Mesenchymal stem cell (in vitro differentiated cells and primary cell): ENCODE data around the gene MPP7.

Experiments
- DNase-seq: peaks from one replicate; pipeline ENCODE4 v3.0.0-alpha.2; 2013
- H2AFZ ChIP-seq: one replicate; pipeline ENCODE4 v1.6.1; 2013; ENCODE audit warnings: low read depth, mild to moderate bottlenecking, control low read depth, inconsistent platforms, low read length, moderate library complexity
- H2AK5ac ChIP-seq: 2 replicates; pipeline ENCODE4 v1.6.1; 2013; ENCODE audit warnings: low read length, moderate library complexity, mild to moderate bottlenecking, inconsistent platforms; ENCODE audit not compliant: severe bottlenecking
- H2BK120ac ChIP-seq: one replicate; pipeline ENCODE4 v1.6.1; 2013; ENCODE audit warnings: low read depth, mild to moderate bottlenecking, inconsistent platforms, low read length, moderate library complexity
- H2BK12ac ChIP-seq, 2 experiments: one replicate each; pipeline ENCODE4 v1.6.1; 2013; ENCODE audit warnings: inconsistent platforms in 2 of 2, low read length in 2 of 2, mild to moderate bottlenecking in 2 of 2, moderate library complexity in 2 of 2, control low read depth in 1 of 2
- H2BK15ac ChIP-seq: one replicate; pipeline ENCODE4 v1.6.1; 2013; ENCODE audit warnings: mild to moderate bottlenecking, low read depth, inconsistent platforms; ENCODE audit not compliant: poor library complexity, severe bottlenecking
- H2BK5ac ChIP-seq: 2 replicates; pipeline ENCODE4 v1.6.1; 2013; ENCODE audit warnings: low read depth, mild to moderate bottlenecking, low read length, control low read depth, inconsistent platforms; ENCODE audit not compliant: poor library complexity, severe bottlenecking
- H3K14ac ChIP-seq, 2 experiments: one replicate each; pipeline ENCODE4 v1.6.1; 2013; ENCODE audit warnings: inconsistent platforms in 2 of 2, low read length in 2 of 2, control low read depth in 1 of 2, mild to moderate bottlenecking in 1 of 2, moderate library complexity in 1 of 2
- H3K18ac ChIP-seq, 2 experiments: one replicate each; pipeline ENCODE4 v1.6.1; 2013; ENCODE audit warnings: inconsistent platforms in 2 of 2, low read length in 2 of 2, control low read depth in 1 of 2, low read depth in 1 of 2, mild to moderate bottlenecking in 1 of 2
- H3K23ac ChIP-seq, 2 experiments: one replicate each; pipeline ENCODE4 v1.6.1; 2013; ENCODE audit warnings: inconsistent platforms in 2 of 2, low read length in 2 of 2, mild to moderate bottlenecking in 2 of 2, moderate library complexity in 2 of 2, control low read depth in 1 of 2
- H3K27ac ChIP-seq: 2 replicates; pipeline ENCODE4 v1.5.1; 2013; ENCODE audit warnings: mild to moderate bottlenecking, moderate library complexity, low read length, control low read depth, inconsistent platforms; ENCODE audit not compliant: poor library complexity, severe bottlenecking
- H3K27me3 ChIP-seq, 2 experiments: 2 replicates each; pipeline versions ENCODE4 v1.6.1 to v1.7.0; 2013; ENCODE audit warnings: low read length in 2 of 2, mild to moderate bottlenecking in 2 of 2, moderate library complexity in 2 of 2, control low read depth in 1 of 2, inconsistent platforms in 1 of 2; ENCODE audit not compliant: control insufficient read depth in 1 of 2, insufficient read depth in 1 of 2
- H3K36me3 ChIP-seq, 2 experiments: 2 replicates each; pipeline versions ENCODE4 v1.6.1 to v1.7.0; 2013; ENCODE audit warnings: low read length in 2 of 2, control low read depth in 1 of 2, inconsistent platforms in 1 of 2, low read depth in 1 of 2, mild to moderate bottlenecking in 1 of 2; ENCODE audit not compliant: insufficient read depth in 2 of 2, control insufficient read depth in 1 of 2
- H3K4ac ChIP-seq, 2 experiments: one replicate each; pipeline ENCODE4 v1.6.1; 2013; ENCODE audit warnings: inconsistent platforms in 2 of 2, low read length in 2 of 2, mild to moderate bottlenecking in 2 of 2, moderate library complexity in 2 of 2, control low read depth in 1 of 2, low read depth in 1 of 2
- H3K4me1 ChIP-seq: 2 replicates; pipeline ENCODE4 v1.6.1; 2013; ENCODE audit warnings: low read depth, low read length, control low read depth; ENCODE audit not compliant: control insufficient read depth, insufficient read depth
- H3K4me2 ChIP-seq: 2 replicates; pipeline ENCODE4 v1.6.1; 2013; ENCODE audit warnings: low read length, mild to moderate bottlenecking, inconsistent platforms; ENCODE audit not compliant: poor library complexity, severe bottlenecking
- H3K4me3 ChIP-seq, 2 experiments: 2 replicates each; pipeline versions ENCODE4 v1.5.1 to v1.7.0; 2013; ENCODE audit warnings: low read length in 2 of 2, mild to moderate bottlenecking in 2 of 2, control low read depth in 1 of 2, low read depth in 1 of 2; ENCODE audit not compliant: insufficient read depth in 1 of 2
- H3K79me1 ChIP-seq: replicated peaks from 2 replicates; pipeline ENCODE4 v1.6.1; 2013; ENCODE audit warnings: mild to moderate bottlenecking, control low read depth, low read length, inconsistent platforms; ENCODE audit not compliant: poor library complexity, severe bottlenecking
- H3K9ac ChIP-seq: 2 replicates; pipeline ENCODE4 v1.7.0; 2013; ENCODE audit warnings: mild to moderate bottlenecking, low read length, moderate library complexity
- H3K9me3 ChIP-seq: 2 replicates; pipeline ENCODE4 v1.7.0; 2013; ENCODE audit warnings: mild to moderate bottlenecking, low read length; ENCODE audit not compliant: control insufficient read depth
- H4K8ac ChIP-seq: one replicate; pipeline ENCODE4 v1.6.1; 2013; ENCODE audit warnings: inconsistent platforms, mild to moderate bottlenecking, low read length, moderate library complexity
- H4K91ac ChIP-seq: one replicate; pipeline ENCODE4 v1.6.1; 2013; ENCODE audit warnings: mild to moderate bottlenecking, low read length, inconsistent platforms
- WGBS: methylation state at CpG from one replicate; pipeline ENCODE4 v1.1.7; 2013; ENCODE audit warnings: mixed read lengths; 5-methylcytosine and 5-hydroxymethylcytosine counted together

Gene MPP7

DNA sequence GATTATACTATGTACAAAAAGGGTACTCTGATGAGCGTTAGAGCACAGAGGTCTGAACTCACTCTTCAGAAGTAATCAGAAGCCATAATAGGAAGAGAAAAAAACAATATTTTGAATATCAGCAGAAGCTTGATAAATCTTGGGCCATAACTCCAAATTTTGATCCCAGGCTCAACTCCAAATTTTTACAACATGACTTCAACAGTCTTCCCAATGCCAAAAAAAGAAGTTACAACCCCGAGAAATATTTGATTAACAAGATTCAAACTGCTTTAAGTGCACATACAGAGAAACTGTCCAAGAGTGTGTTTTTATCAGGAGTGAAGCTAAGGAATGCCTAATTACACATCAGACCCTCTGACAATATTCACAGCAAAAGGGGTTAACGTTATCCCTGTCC, 7.5 kb downstream of the MPP7 start:
- no peak overlapping the region for H4K8ac ChIP-seq
- no peak overlapping the region for H2BK5ac ChIP-seq
- H2AFZ ChIP-seq, result no peak overlapping the region
- DNase-seq, result no peak
- H3K9me3 ChIP-seq, result no peaks in the 10 kb centered on the region
- no peak overlapping the region for H3K18ac ChIP-seq
- H3K79me1 ChIP-seq, result peaks cover 10% of the 10 kb centered on the region
- H2BK12ac ChIP-seq, result no peak overlapping the region
- H4K91ac ChIP-seq, result no peak overlapping the region
- no peak overlapping the region for H3K27ac ChIP-seq
- no peak overlapping the region for H2AK5ac ChIP-seq
- H2BK15ac ChIP-seq, result no peak overlapping the region
- no peak overlapping the region for H3K4me2 ChIP-seq
- H3K14ac ChIP-seq, result no peak overlapping the region
- no peak overlapping the region for H3K23ac ChIP-seq
- no peaks in the 10 kb centered on the region for H3K36me3 ChIP-seq
- no peak overlapping the region for H3K4me3 ChIP-seq
- no peak overlapping the region for H2BK120ac ChIP-seq
- WGBS, result 60% methylated on average over 2 of the region's 3 CpGs
- H3K27me3 ChIP-seq, result peaks cover 0 to 7% of the 10 kb centered on the region in 2 experiments
- no peak overlapping the region for H3K9ac ChIP-seq
- H3K4ac ChIP-seq, result no peak overlapping the region
- peaks cover 3% of the 10 kb centered on the region for H3K4me1 ChIP-seq

DNA sequence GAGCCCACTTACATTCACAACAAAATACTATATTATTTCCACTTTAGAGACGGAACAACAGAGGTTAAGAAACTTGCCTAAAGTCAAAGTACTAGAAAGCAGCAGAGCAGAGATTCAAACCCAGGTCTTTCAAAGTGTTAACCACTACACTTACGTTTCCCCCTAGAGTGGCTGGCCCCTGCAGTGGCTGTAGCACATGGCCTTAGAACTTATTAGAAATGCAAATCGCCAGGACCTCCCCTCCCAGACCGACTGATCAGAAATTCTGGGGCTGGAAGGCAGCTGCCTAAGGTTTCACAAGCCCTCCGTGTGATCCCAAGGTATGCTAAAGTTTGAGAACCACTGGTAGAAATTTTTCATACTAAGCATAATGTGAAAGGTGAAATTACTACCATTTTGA, 8.1 kb downstream of the MPP7 start:
- H3K23ac ChIP-seq, result no peak overlapping the region
- H3K27ac ChIP-seq, result no peak overlapping the region
- no peak overlapping the region for H3K4me3 ChIP-seq
- peaks cover 10% of the 10 kb centered on the region for H3K79me1 ChIP-seq
- H2BK12ac ChIP-seq, result no peak overlapping the region
- H2BK15ac ChIP-seq, result no peak overlapping the region
- H4K91ac ChIP-seq, result no peak overlapping the region
- H3K9me3 ChIP-seq, result no peaks in the 10 kb centered on the region
- no peak overlapping the region for H3K14ac ChIP-seq
- H2AFZ ChIP-seq, result no peak overlapping the region
- peaks cover 3% of the 10 kb centered on the region for H3K4me1 ChIP-seq
- H3K4ac ChIP-seq, result no peak overlapping the region
- no peak for DNase-seq
- peaks cover 0 to 7% of the 10 kb centered on the region in 2 experiments for H3K27me3 ChIP-seq
- WGBS, result 37% methylated on average over 5 of the region's 5 CpGs
- no peaks in the 10 kb centered on the region for H3K36me3 ChIP-seq
- no peak overlapping the region for H3K18ac ChIP-seq
- H4K8ac ChIP-seq, result no peak overlapping the region
- no peak overlapping the region for H3K9ac ChIP-seq
- no peak overlapping the region for H2AK5ac ChIP-seq
- no peak overlapping the region for H2BK5ac ChIP-seq
- H3K4me2 ChIP-seq, result no peak overlapping the region
- H2BK120ac ChIP-seq, result no peak overlapping the region

DNA sequence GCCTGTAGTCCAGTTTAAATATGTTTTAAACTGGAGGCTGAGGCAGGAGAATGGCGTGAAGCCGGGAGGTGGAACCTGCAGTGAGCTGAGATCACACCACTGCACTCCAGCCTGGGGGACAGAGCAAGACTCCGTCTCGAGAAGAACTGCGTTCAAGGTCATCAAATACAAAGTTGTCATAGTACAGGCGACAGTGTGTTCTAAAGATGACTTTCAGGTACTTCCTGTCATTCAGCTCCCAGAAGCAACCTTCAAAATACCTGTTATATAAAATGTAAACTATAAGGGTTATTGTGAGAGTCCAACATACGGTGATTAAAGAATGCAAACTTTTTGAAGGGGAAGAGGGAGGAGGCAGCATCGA, 8.7 kb downstream of the MPP7 start:
- no peak overlapping the region for H3K4ac ChIP-seq
- H2BK12ac ChIP-seq, result no peak overlapping the region
- H2AK5ac ChIP-seq, result no peak overlapping the region
- no peak for DNase-seq
- peaks cover 3% of the 10 kb centered on the region for H3K4me1 ChIP-seq
- H3K9me3 ChIP-seq, result no peaks in the 10 kb centered on the region
- H4K91ac ChIP-seq, result no peak overlapping the region
- H2BK5ac ChIP-seq, result no peak overlapping the region
- peaks cover 0 to 7% of the 10 kb centered on the region in 2 experiments for H3K27me3 ChIP-seq
- H2BK120ac ChIP-seq, result no peak overlapping the region
- 92% methylated on average over 5 of the region's 8 CpGs for WGBS
- H3K36me3 ChIP-seq, result no peaks in the 10 kb centered on the region
- H3K79me1 ChIP-seq, result peaks cover 12% of the 10 kb centered on the region
- H2AFZ ChIP-seq, result no peak overlapping the region
- H4K8ac ChIP-seq, result no peak overlapping the region
- no peak overlapping the region for H3K27ac ChIP-seq
- H3K23ac ChIP-seq, result no peak overlapping the region
- H3K14ac ChIP-seq, result no peak overlapping the region
- no peak overlapping the region for H2BK15ac ChIP-seq
- H3K4me2 ChIP-seq, result no peak overlapping the region
- H3K4me3 ChIP-seq, result no peak overlapping the region
- no peak overlapping the region for H3K9ac ChIP-seq
- no peak overlapping the region for H3K18ac ChIP-seq

DNA sequence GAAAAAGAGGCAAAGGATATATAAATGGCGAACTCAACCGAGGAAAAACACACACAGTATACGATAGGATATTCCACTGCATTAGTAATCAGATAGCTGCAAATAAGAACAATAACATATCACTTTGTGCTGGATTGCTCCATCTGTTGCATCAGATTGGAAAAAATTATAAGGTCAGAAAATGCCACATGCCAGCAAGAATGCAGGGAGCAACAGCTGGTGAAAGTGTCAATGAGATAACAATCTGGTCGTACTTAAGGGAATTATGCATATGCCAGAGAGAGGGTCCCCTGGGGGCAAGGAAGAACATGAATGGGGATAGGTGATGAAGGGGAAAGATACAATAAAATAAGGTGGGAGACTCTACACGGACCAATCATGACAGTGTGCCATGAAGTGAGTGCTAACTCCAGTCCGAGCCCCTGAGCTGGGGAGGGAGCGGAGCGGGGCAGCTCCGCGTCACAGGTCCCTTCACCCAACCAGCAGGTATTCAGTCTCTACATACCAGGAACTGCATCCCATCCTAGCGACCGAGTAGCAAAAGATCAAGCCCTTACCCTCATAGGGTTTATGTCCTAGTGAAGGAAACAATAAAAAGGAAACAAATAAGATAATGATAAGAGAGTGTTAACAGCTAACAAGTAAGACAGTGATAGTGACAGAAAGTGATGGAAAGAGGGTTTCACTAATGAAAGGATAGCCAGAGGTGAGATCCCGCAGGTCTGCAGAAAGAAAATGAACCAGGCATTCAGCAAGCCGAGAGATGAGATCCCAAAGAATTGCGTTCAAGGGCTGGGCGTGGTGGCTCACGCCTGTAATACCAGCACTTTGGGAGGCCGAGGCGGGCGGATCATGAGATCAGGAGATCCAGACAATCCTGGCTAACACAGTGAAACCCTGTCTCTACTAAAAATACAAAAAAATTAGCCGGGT, 9.4 kb downstream of the MPP7 start:
- no peak overlapping the region for H3K9ac ChIP-seq
- H3K4me2 ChIP-seq, result no peak overlapping the region
- no peak overlapping the region for H2BK12ac ChIP-seq
- WGBS, result 69% methylated on average over 17 of the region's 21 CpGs
- no peak overlapping the region for H3K27ac ChIP-seq
- no peaks in the 10 kb centered on the region for H3K36me3 ChIP-seq
- H3K27me3 ChIP-seq, result peaks cover 0 to 7% of the 10 kb centered on the region in 2 experiments
- peaks cover 12% of the 10 kb centered on the region for H3K79me1 ChIP-seq
- H3K18ac ChIP-seq, result no peak overlapping the region
- no peak overlapping the region for H2AFZ ChIP-seq
- no peak overlapping the region for H4K8ac ChIP-seq
- H2BK5ac ChIP-seq, result no peak overlapping the region
- no peak overlapping the region for H3K4ac ChIP-seq
- H2AK5ac ChIP-seq, result no peak overlapping the region
- H3K23ac ChIP-seq, result no peak overlapping the region
- H4K91ac ChIP-seq, result no peak overlapping the region
- H2BK15ac ChIP-seq, result no peak overlapping the region
- peak; percentile 5 for DNase-seq
- H3K4me3 ChIP-seq, result no peak overlapping the region
- no peak overlapping the region for H2BK120ac ChIP-seq
- H3K14ac ChIP-seq, result no peak overlapping the region
- peaks cover 3% of the 10 kb centered on the region for H3K4me1 ChIP-seq
- H3K9me3 ChIP-seq, result no peaks in the 10 kb centered on the region
